Activated CD4-positive, CD25-positive, alpha-beta regulatory T cell (primary cell): ENCODE results near the gene PARD6G.

ENCODE experiments used
- DNase-seq, 4 experiments: peaks; one replicate each; lab custom pipeline; 2025; lab: John Stamatoyannopoulos, UW

Gene PARD6G

DNA sequence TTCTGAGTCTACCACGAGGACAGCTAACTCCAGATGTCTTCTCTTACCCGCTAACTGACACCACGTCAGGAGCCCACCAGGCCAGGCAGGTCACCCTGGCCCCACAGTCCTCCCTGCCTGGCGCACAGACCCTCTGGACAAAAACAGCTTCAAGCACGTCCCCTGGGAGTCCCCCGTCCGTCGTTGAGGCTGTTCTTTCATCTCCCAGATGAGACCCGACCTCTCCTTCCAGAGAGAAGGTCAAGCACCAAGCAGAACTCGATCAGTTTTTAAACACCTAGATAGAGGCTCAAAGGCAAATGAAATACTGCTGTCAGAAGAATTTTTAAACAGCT is 57.8 kb downstream of the PARD6G start:
- DNase-seq, result no peak

DNA sequence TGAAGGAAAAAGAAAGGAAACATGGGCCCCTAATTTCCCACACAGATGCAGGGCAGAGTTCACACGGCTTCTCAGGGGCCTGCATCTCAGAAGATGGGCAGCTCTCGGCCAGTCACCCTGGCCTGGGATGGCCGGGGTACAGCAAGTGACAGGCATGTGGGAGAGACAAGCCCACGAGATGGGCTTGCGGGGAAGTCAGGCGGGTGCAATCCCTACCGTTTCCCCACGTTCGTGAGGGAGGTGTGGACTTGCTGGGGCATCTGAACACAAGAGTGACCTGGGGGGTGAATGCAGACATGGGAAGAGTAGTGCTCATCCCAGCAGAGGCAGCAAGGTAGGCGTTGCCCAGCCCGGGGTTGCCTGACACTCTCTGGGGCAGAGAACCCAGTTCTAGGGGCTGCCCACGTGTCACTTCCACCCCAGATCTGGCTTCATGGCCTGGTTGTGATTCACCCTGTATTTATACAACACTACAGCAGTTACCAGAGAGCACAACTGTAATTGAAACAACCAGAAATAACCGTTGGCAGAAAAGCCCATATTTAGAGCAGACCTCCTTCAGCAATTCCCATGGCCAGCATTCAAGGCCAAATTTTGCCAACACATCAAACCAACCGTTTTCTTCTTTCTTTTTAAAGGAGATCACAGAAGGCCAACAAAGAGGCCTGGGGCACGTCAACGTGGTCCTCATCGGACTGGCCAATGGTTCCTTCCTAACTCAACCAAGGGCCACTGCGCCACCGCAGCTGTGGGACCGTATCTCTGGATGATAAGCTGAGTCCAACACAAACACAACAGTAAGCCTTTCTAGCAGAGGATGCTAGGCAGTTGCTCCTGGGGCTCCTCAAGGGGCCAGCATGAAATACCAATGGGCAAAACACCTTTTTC is 58.4 kb downstream of the PARD6G start:
- DNase-seq, result no peak

DNA sequence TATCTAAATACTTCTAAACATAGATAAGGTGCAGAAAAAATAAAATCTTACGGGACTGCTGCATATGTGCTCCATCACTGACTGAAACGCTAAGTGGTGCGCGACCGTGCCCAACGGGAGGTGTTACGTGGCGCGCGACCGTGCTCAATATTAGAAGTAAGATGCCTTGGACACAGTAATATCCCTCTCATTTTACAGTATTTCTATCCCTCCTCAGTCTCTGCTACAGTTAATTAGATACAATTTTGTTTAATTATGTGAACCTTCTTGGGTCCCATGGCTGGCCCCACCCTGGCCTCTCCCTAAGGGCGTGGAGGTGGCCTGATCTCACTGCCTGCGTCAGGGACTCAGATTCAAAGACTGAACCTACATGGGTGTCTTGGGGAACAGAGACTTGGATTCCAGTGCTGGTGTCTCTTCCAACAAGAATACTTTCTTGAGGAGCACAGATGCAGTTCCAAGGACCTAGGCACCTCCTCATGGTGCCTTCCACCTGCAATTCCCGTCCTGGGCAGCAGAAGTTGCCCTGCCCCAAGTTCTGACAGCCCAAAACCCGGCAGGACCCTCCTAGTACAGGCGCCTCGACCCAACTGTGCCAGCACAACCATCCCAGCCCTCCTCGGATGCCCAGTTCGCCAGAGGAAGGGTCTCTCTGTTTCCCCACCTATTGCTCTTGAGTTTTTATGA is 59.2 kb downstream of the PARD6G start:
- DNase-seq, result no peak

DNA sequence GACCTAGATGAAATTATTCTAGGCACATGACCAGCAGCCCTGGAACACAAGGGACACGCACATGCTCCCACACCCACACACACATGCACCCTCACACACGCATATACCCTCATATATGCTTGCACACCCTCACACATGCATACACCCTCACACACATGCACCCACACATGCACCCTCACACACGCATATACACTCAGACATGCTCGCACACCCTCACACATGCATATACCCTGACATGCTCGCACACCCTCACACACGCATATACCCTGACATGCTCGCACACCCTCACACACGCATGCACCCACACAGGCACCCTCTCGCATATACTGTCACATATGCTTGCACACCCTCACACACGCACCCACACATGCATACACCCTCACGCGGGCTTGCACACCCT is 61.8 kb downstream of the PARD6G start:
- no peak for DNase-seq

- DNase-seq, result no peak
Measured at GRCh38 chr18:80184243-80184772, 63.0 kb downstream of the PARD6G start.

DNA sequence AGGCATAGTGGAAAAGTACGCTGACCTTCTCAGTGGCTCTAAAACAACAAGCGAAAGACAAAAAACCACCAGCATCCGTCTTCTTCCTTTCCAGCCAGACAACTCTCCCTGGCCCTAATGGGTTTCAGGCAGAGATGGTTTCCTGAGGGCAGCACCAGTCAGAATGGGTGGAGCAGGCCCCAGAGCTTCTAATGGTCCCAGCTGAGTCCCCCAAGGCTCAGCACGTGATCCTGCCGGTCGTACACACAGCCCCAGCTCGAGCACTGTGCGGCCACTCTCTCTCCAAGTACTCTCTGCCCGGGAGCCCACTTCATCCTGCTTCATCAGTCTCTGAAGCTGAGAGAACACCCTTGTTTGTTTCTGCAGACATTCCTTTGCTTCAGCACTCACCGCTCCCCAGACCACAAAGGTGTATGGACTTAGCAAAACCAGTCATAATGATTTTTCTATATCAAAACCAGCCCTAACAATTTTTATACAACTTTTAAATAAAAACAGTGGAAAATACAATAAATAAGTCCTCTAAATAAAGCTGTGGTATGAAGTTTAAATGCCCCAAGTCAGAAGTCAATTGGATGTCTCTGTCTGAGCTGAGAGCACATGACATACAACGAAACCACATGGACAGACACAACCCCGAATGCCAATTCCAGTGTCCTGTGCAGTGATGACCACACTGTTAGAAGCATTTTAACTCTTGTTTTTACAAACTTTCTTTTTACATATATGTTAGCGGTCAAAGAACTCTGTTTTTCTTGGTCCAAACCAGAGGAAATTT is 63.9 kb downstream of the PARD6G start:
- DNase-seq, result no peak

- no peak for DNase-seq
Measured at GRCh38 chr18:80182855-80183254, 64.5 kb downstream of the PARD6G start.

- DNase-seq, result no peak
Measured at GRCh38 chr18:80181642-80182461, 65.5 kb downstream of the PARD6G start.

DNA sequence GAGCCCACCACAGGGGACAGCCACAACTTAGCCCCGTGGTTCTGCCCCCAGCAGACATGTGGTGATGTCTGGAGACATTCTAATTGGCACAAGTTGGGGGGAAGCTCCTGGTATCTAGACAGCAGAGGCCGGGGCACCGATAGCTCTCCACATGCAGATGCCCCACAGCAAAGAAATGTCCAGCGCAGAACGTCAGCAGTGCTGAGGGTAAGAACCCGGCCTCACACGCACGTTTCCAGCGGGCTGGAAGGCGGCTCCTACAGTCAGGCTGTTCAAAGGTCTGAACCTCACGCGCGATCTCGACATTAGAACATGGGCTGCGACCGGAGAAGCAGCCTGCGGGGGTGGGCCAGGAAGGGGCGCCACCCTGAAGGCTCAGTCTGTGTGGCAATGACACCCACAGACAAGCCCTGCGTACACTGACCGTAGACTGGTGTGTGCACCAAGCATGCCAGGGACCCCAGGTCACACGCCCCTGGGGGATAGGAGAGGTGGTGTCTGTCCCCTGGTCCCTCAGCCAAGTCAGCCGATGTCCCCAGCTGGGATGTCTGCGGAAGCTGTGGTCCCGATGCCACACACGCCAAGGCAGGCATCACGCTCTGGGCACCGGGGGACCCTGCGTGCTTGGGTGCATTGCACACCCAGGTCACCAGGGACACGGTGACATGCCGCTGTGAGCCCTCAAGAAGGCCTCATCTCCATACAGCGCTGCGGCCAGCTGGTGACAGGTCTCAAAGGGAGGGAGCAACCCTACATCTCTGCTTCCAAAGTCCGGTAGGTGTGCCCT is 66.3 kb downstream of the PARD6G start:
- no peak for DNase-seq

- DNase-seq, result no peak
Measured at GRCh38 chr18:80179857-80180558, 67.3 kb downstream of the PARD6G start.

DNA sequence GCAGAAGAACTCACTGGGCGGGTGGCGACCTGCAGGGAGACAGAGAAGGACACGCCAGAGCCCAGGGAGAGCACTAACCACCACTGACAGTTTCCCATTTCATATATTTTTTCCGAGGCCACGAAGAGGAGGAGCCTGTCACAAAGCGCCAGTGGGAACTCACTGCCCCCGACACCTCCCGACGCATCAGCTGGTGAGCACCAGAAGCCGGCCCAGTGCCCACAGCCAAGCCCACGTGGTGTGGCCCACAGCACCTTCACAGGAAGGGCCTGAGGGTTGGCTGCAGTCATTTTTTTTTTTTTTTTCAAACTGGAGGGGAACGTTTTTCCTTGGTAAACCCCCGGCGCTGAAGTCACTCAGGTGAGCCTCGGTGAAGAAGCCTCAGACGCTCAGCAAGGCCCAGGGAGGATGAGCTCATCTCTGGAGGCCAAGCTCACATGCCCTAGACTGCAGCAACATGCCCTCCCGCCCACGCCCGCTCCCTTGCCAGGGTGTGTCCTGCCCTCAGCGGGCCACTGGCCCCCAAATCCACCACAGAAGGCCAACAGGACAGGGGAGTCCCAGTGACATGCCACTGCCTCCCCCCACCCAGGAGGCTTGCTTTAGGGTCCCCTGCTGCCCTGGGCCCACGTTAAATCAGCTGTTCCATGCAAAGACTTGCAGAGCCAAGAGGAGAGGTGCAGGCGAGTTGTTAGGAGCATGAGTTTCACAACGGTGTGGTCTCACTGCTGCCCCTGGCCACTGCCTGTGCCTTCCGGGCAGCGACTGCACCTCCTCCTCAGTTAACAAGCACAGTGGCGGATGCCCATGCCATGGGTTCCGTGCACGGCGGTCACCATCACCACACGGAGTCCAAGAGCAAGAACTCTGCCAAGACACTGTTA is 68.1 kb downstream of the PARD6G start:
- DNase-seq, result no peak

DNA sequence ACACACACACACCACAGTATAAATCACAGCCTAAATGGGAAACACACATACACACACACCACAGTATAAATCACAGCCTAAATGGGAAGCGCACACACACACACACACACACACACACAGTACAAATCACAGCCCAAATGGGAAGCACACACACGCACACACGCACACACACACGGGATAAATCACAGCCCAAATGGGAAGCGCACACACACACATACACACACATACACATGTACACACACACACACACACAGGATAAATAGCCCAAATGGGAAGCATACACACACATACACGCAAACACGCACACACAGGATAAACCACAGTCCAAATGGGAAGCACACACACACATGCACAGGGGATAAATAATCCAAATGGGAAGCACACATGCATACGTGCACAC is 70.2 kb downstream of the PARD6G start:
- no peak for DNase-seq

- no peak for DNase-seq
Measured at GRCh38 chr18:80176334-80177073, 70.8 kb downstream of the PARD6G start.

DNA sequence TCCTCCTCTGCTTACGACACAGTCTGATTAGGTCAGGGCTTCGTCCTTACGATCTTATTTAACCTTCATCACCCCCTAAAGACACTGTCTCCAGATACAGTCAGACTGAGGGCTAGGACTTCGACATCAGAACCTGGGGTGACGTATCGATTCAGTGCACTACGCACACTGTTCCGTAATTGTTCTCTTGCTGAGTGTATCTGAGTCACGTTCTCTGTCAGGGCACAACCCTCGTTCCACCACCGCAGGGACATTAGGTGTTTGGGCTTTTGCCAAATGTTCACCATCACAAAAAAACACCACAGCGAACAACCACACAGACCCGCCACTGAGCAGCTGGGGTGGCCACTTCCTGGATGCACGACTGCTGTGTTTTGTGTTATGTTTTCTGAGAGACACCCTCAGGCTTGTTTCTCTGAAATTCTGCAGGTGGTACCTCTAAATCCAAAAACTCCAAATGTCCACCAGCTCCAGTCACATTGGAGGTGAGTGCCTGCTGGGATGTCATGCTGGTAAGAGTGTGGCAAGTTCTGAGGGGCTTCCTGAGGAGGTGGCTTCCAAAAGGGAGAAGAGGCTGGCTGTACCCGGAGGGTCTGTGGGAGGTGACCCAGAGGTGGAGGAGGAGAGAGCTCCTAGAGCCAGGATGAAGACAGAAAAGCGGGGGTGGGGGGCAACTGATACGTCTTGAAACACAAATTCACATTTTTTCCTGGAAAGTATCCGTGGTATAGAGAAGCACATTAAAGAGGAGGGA is 71.7 kb downstream of the PARD6G start:
- peak in 1 of 4 experiments; percentile 20 for DNase-seq

- DNase-seq, result no peak
Measured at GRCh38 chr18:80173060-80173459, 74.3 kb downstream of the PARD6G start.

DNA sequence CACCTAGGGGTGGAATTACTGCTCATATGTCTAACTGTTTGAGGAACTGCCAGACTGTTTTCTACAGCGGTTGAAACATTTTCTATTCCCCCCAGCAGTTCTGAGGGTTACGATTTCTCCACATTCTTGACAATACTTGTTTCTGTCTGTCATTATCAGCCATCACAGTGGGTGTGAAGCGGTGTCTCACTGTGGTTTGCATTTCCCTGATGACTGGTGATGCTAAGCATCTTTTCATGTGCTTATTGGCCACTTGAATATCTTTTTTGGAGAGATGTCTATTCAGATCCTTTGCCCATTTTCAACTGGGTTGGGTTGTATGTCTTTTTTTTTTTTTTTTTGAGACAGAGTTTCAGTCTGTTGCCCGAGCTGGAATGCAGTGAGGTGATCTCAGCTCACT is 75.3 kb downstream of the PARD6G start:
- no peak for DNase-seq

- peak in 2 of 4 experiments; percentile 21 to 22 for DNase-seq
Measured at GRCh38 chr18:80171054-80171872, 76.1 kb downstream of the PARD6G start.
